H9 (cell line): ENCODE results near the gene GIT1. TPM values are rescaled to one million over a fixed set of nuclear protein-coding genes. Genes with fewer than 3 reads are reported as not detected.

ENCODE experiments used
- DNase-seq: peaks from one replicate; pipeline ENCODE4 v3.0.0-alpha.2; 2017
- H2AFZ ChIP-seq: one replicate; pipeline ENCODE4 v1.6.1; 2013; ENCODE audit warnings: mild to moderate bottlenecking, low read length, control low read depth, moderate library complexity
- H2AK5ac ChIP-seq: 2 replicates; pipeline ENCODE4 v1.6.1; 2013; ENCODE audit warnings: low read length, control low read depth, mixed read lengths; ENCODE audit not compliant: insufficient read length
- H2BK120ac ChIP-seq: one replicate; pipeline ENCODE4 v1.6.1; 2013; ENCODE audit warnings: low read depth, mild to moderate bottlenecking, low read length, control low read depth, inconsistent platforms; ENCODE audit not compliant: poor library complexity, severe bottlenecking
- H2BK12ac ChIP-seq: 2 replicates; pipeline ENCODE4 v1.6.1; 2013; ENCODE audit warnings: low read length, control low read depth, mixed read lengths, low read depth; ENCODE audit not compliant: insufficient read length
- H2BK15ac ChIP-seq: 2 replicates; pipeline ENCODE4 v1.6.1; 2013; ENCODE audit warnings: low read depth, low read length, control low read depth
- H2BK20ac ChIP-seq: one replicate; pipeline ENCODE4 v1.6.1; 2013; ENCODE audit warnings: low read depth, mild to moderate bottlenecking, low read length, control low read depth, inconsistent platforms; ENCODE audit not compliant: poor library complexity, severe bottlenecking
- H2BK5ac ChIP-seq: 2 replicates; pipeline ENCODE4 v1.6.1; 2013; ENCODE audit warnings: low read length, control low read depth, mixed read lengths; ENCODE audit not compliant: insufficient read length
- H3K14ac ChIP-seq: 2 replicates; pipeline ENCODE4 v1.6.1; 2013; ENCODE audit warnings: low read length, control low read depth; ENCODE audit not compliant: insufficient read depth
- H3K18ac ChIP-seq: 2 replicates; pipeline ENCODE4 v1.6.1; 2013; ENCODE audit warnings: low read depth, mild to moderate bottlenecking, mixed read lengths, low read length, control low read depth; ENCODE audit not compliant: insufficient read length
- H3K23ac ChIP-seq: 2 replicates; pipeline ENCODE4 v1.6.1; 2013; ENCODE audit warnings: low read length, control low read depth, mixed read lengths, low read depth; ENCODE audit not compliant: insufficient read length
- H3K23me2 ChIP-seq: 2 replicates; pipeline ENCODE4 v1.6.1; 2013; ENCODE audit warnings: low read depth, mild to moderate bottlenecking, mixed read lengths, low read length, control low read depth; ENCODE audit not compliant: insufficient read length, poor library complexity, severe bottlenecking
- H3K27ac ChIP-seq: 2 replicates; pipeline ENCODE4 v1.5.1; 2013; ENCODE audit warnings: low read length, control low read depth, mixed read lengths, low read depth; ENCODE audit not compliant: insufficient read length
- H3K27me3 ChIP-seq: 2 replicates; pipeline ENCODE4 v1.6.1; 2013; ENCODE audit warnings: low read length, control low read depth, inconsistent platforms; ENCODE audit not compliant: insufficient read depth
- H3K4ac ChIP-seq: 2 replicates; pipeline ENCODE4 v1.6.1; 2013; ENCODE audit warnings: low read depth, mild to moderate bottlenecking, control low read depth, inconsistent platforms, low read length, moderate library complexity
- H3K4me1 ChIP-seq: 2 replicates; pipeline ENCODE4 v1.6.1; 2013; ENCODE audit warnings: low read length, control low read depth, inconsistent platforms; ENCODE audit not compliant: insufficient read depth
- H3K4me2 ChIP-seq: 2 replicates; pipeline ENCODE4 v1.6.1; 2013; ENCODE audit warnings: low read length, control low read depth, mixed read lengths; ENCODE audit not compliant: insufficient read length, insufficient read depth
- H3K56ac ChIP-seq: 2 replicates; pipeline ENCODE4 v1.6.1; 2013; ENCODE audit warnings: low read depth, mild to moderate bottlenecking, mixed read lengths, low read length, control low read depth; ENCODE audit not compliant: insufficient read length
- H3K79me1 ChIP-seq: 2 replicates; pipeline ENCODE4 v1.6.1; 2013; ENCODE audit warnings: low read depth, mild to moderate bottlenecking, moderate library complexity, low read length, control low read depth, inconsistent platforms; ENCODE audit not compliant: insufficient read depth, poor library complexity, severe bottlenecking
- H3K79me2 ChIP-seq: 2 replicates; pipeline ENCODE4 v1.6.1; 2013; ENCODE audit warnings: low read length, control low read depth, inconsistent platforms; ENCODE audit not compliant: insufficient read depth
- H3K9ac ChIP-seq: 2 replicates; pipeline ENCODE4 v1.6.1; 2013; ENCODE audit warnings: low read length, control low read depth, mixed read lengths; ENCODE audit not compliant: insufficient read length; ENCODE audit errors: extremely low read depth
- H3K9me3 ChIP-seq: one replicate; pipeline ENCODE4 v1.6.1; 2013; ENCODE audit warnings: low read depth, low read length, inconsistent platforms; ENCODE audit not compliant: control insufficient read depth
- H3T11ph ChIP-seq: one replicate; pipeline ENCODE4 v1.6.1; 2013; ENCODE audit warnings: mild to moderate bottlenecking, low read length, control low read depth, inconsistent platforms
- H4K20me1 ChIP-seq: one replicate; pipeline ENCODE4 v1.6.1; 2013; ENCODE audit not compliant: control insufficient read depth, insufficient read length, insufficient read depth
- H4K5ac ChIP-seq: 2 replicates; pipeline ENCODE4 v1.6.1; 2013; ENCODE audit warnings: low read depth, mild to moderate bottlenecking, mixed read lengths, low read length, control low read depth; ENCODE audit not compliant: insufficient read length
- H4K8ac ChIP-seq: replicated peaks from 2 replicates; pipeline ENCODE4 v1.6.1; 2013; ENCODE audit warnings: low read length, control low read depth, mixed read lengths, low read depth; ENCODE audit not compliant: insufficient read length
- H4K91ac ChIP-seq: 2 replicates; pipeline ENCODE4 v1.6.1; 2013; ENCODE audit warnings: low read depth, mild to moderate bottlenecking, moderate library complexity, mixed read lengths, low read length, control low read depth; ENCODE audit not compliant: insufficient read length
- H3K27ac Mint-ChIP-seq, 3 experiments: 2 replicates in 2 of 3; 3 replicates in 1 of 3; pipeline ENCODE4 v1.8.0; 2020 to 2021; ENCODE audit warnings: mixed read lengths in 3 of 3, mild to moderate bottlenecking in 1 of 3, moderate library complexity in 1 of 3
- H3K27me3 Mint-ChIP-seq: 2 replicates; pipeline ENCODE4 v1.8.0; 2021; ENCODE audit warnings: low read depth, mild to moderate bottlenecking, moderate library complexity, mixed read lengths
- H3K36me3 Mint-ChIP-seq, 3 experiments: 2 replicates in 2 of 3; 3 replicates in 1 of 3; pipeline ENCODE4 v1.8.0; 2020 to 2021; ENCODE audit warnings: low read depth in 3 of 3, mixed read lengths in 3 of 3; ENCODE audit not compliant: insufficient read depth in 1 of 3
- H3K4me1 Mint-ChIP-seq, 2 experiments: 2 replicates each; pipeline ENCODE4 v1.8.0; 2020; ENCODE audit warnings: mixed read lengths in 2 of 2
- H3K4me3 Mint-ChIP-seq, 2 experiments: 2 replicates in 1 of 2; 3 replicates in 1 of 2; pipeline ENCODE4 v1.8.0; 2020 to 2021; ENCODE audit warnings: mild to moderate bottlenecking in 2 of 2, mixed read lengths in 2 of 2, moderate library complexity in 1 of 2
- H3K9me3 Mint-ChIP-seq, 2 experiments: 2 replicates in 1 of 2; 3 replicates in 1 of 2; pipeline ENCODE4 v1.8.0; 2020; ENCODE audit warnings: mild to moderate bottlenecking in 2 of 2, mixed read lengths in 2 of 2, moderate library complexity in 1 of 2
- WGBS: extraction: QIAGEN DNeasy Blood & Tissue Kit; methylation state at CpG from one replicate; pipeline ENCODE4 v1.1.7; 2013; ENCODE audit warnings: missing lambda C conversion rate, low lambda C conversion rate, mixed read lengths; ENCODE audit not compliant: insufficient read length; ENCODE audit errors: extremely low coverage; 5-methylcytosine and 5-hydroxymethylcytosine counted together
- total RNA-seq: library from RNA; stranded (reverse); gene quantifications from 2 replicates; pipeline ENCODE4 v1.2.1, GENCODE V29; 2021
- TF ChIP-seq, protein P1 (sequence below): fragments of 200-600 bp; sonication (generic); conservative IDR thresholded peaks from 3 replicates; pipeline ENCODE4 v1.8.0; 2021; ENCODE audit warnings: antibody characterized with exemption, mild to moderate bottlenecking

The GIT1 gene
- total RNA-seq, 1 experiment from 2014 or later, result 47.4 TPM

DNA sequence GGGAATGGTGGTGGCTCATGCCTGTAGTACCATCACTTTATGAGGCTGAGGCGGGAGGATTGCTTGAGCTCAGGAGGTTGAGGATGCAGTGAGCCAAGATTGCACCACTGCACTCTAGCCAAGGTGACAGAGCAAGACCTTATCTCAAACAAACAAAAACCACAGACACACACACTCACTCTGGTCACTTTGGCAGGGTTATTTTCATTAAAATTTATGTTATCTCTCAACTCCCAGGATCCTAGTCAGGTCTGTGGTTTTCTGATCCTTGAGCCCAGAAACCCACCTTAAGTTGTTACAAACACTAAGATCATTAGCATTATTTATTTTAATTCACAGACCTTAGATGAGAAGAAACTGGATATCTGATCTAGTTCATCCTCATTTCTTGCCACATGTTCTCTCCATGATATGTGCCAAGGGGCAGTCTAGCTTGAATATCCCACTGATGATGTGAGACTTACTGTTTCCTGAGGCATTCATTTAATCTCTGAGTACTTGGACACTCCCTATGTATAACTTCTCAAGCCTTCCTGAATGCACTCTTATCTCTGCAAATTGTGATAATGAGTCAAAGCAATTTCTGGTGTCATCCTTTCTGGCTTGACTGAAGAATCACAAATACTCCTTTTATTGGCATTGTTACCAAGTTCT, 32.2 kb downstream of the GIT1 start:
- Mint-ChIP-seq H3K4me1 (no peaks in the 10 kb centered on the region), H3K4me3 (peak overlapping the region in 1 of 2 experiments; percentile 9; a peak in 1 of 5 replicates), H3K27ac (no peak overlapping the region), H3K27me3 (peaks cover 9% of the 10 kb centered on the region), H3K36me3 (no peaks in the 10 kb centered on the region), H3K9me3 (no peaks in the 10 kb centered on the region)
- Histone ChIP-seq H4K5ac (no peak overlapping the region), H3K79me2 (no peaks in the 10 kb centered on the region), H3K18ac (no peak overlapping the region), H2BK5ac (no peak overlapping the region), H3K23ac (no peak overlapping the region), H3K27ac (no peak overlapping the region), H2AK5ac (no peak overlapping the region), H3K14ac (no peak overlapping the region), H3K79me1 (no peaks in the 10 kb centered on the region), H2BK12ac (no peak overlapping the region), H3K4me1 (no peaks in the 10 kb centered on the region), H3K23me2 (no peaks in the 10 kb centered on the region), H2BK15ac (no peak overlapping the region), H2AFZ (no peak overlapping the region), H2BK120ac (no peak overlapping the region), H2BK20ac (no peak overlapping the region), H3K56ac (no peak overlapping the region), H4K8ac (no peak overlapping the region), H3K4ac (no peak overlapping the region), H3K27me3 (no peaks in the 10 kb centered on the region), H3K4me2 (no peak overlapping the region), H3T11ph (no peak overlapping the region), H4K20me1 (no peaks in the 10 kb centered on the region), H4K91ac (no peak overlapping the region), H3K9ac (no peak overlapping the region), H3K9me3 (no peaks in the 10 kb centered on the region)
- no CpG with 5 or more reads among the region's 1 CpG for WGBS
- DNase-seq, result no peak
- TF ChIP-seq, protein P1, sequence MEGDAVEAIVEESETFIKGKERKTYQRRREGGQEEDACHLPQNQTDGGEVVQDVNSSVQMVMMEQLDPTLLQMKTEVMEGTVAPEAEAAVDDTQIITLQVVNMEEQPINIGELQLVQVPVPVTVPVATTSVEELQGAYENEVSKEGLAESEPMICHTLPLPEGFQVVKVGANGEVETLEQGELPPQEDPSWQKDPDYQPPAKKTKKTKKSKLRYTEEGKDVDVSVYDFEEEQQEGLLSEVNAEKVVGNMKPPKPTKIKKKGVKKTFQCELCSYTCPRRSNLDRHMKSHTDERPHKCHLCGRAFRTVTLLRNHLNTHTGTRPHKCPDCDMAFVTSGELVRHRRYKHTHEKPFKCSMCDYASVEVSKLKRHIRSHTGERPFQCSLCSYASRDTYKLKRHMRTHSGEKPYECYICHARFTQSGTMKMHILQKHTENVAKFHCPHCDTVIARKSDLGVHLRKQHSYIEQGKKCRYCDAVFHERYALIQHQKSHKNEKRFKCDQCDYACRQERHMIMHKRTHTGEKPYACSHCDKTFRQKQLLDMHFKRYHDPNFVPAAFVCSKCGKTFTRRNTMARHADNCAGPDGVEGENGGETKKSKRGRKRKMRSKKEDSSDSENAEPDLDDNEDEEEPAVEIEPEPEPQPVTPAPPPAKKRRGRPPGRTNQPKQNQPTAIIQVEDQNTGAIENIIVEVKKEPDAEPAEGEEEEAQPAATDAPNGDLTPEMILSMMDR, result no peak
